ENCODE data around the gene ARHGEF16.

Gene ARHGEF16

DNA sequence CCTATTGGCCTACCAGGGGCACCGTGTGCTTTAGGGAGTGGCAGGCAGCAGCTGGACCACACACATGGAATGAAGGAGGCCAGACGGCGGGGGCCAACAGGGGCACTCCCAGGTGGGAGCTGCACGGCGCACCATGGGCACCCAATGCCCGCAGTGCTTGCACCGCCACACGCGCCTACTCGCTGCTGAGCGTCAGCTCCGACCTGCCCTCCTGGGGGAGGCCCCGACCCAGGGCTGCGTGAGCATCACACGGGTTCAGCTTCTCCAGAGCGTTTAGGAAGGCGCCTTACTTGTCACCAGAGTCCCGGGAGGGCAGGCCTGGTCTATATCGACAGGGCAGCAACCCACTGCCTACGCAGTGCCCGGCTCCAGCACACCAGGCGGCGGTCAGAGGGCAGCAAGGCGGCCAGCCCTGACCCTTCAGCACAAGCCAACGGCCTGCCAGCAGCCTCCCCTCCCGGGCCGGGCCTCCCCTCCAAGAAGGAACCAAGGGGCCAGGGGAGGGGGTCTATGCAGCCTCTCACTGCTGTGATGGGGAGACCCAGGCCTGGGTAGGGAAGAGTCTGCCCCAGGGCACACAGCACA lies 64.9 kb downstream of the ARHGEF16 start:
- Histone ChIP-seq H3K9me3 (ENCODE audit: control insufficient read depth in 5 of 5, low read length in 5 of 5) (no peaks in the 10 kb centered on the region), H3K9ac (ENCODE audit: low read length in 5 of 5) (no peak overlapping the region), H3K4me3 (ENCODE audit: low read depth in 1 of 5, low read length in 5 of 5) (no peak overlapping the region), H3K27me3 (ENCODE audit: control insufficient read depth in 5 of 5, insufficient read depth in 4 of 5, low read length in 5 of 5) (peaks cover 0 to 16% (median 3%) of the 10 kb centered on the region in 5 donors), H3K27ac (ENCODE audit: low read depth, low read length) (no peak overlapping the region), H3K36me3 (ENCODE audit: control insufficient read depth in 5 of 5, insufficient read depth in 5 of 5, low read length in 5 of 5) (peaks cover 0 to 16% (median 0%) of the 10 kb centered on the region in 5 donors), H3K4me1 (ENCODE audit: control insufficient read depth in 5 of 5, insufficient read depth in 5 of 5, low read length in 5 of 5) (peaks cover 0 to 3% (median 0%) of the 10 kb centered on the region in 5 donors)

DNA sequence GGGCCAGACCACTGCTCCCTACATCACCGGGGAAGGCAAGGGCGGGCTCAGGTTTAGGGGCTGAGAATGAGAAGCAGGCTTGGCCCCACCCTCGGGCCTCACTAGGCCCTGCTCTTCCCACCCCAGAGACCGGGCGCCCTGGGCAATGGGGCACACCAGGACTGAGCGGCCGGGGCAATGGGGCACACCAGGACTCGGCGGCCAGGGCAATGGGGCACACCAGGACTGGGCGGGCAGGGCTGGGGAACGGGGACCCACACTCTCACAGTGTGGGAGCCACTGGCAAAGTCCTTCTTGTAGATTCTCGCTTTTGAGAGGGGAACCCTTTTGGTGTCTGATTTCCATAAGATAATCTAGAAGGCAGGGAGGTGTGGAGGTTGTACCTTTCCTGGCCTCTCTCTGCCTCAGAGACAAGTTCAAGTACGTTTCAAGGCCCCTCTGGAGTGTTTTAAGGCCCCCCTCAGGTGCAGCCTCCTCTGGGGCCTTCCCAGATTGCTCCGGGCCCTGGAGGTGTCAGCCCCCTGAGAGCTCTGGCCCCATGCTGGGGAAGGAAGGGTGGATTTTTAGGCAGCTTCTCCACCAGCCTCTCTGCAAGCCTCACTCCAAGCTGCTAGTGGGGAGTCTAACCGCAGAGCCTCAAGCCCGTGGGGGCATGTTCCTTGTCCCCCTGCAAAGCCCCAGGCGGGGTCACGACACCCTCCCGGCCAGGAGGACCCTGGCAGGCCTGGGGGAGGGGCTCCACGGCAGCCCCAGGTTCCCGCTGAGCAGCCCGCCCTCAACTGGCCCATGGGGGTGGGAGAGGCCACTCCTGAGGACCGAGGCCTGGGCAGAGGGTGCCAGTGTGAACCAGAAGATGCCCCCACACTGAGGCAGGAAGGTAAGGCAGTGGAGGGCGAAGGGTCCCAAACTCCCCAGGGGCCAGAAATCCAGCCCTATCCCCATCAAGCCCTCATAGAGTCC lies 66.2 kb downstream of the ARHGEF16 start:
- H3K27ac ChIP-seq (ENCODE audit: low read depth, low read length): no peak overlapping the region
- H3K9me3 ChIP-seq (ENCODE audit: control insufficient read depth in 5 of 5, low read length in 5 of 5): no peaks in the 10 kb centered on the region
- H3K4me3 ChIP-seq (ENCODE audit: low read depth in 1 of 5, low read length in 5 of 5): no peak overlapping the region
- peaks cover 0 to 3% (median 0%) of the 10 kb centered on the region in 5 donors for H3K4me1 ChIP-seq (ENCODE audit: control insufficient read depth in 5 of 5, insufficient read depth in 5 of 5, low read length in 5 of 5)
- H3K36me3 ChIP-seq (ENCODE audit: control insufficient read depth in 5 of 5, insufficient read depth in 5 of 5, low read length in 5 of 5): peaks cover 0 to 16% (median 0%) of the 10 kb centered on the region in 5 donors
- peaks cover 2 to 13% (median 4%) of the 10 kb centered on the region in 5 donors for H3K27me3 ChIP-seq (ENCODE audit: control insufficient read depth in 5 of 5, insufficient read depth in 4 of 5, low read length in 5 of 5)
- H3K9ac ChIP-seq (ENCODE audit: low read length in 5 of 5): no peak overlapping the region

DNA sequence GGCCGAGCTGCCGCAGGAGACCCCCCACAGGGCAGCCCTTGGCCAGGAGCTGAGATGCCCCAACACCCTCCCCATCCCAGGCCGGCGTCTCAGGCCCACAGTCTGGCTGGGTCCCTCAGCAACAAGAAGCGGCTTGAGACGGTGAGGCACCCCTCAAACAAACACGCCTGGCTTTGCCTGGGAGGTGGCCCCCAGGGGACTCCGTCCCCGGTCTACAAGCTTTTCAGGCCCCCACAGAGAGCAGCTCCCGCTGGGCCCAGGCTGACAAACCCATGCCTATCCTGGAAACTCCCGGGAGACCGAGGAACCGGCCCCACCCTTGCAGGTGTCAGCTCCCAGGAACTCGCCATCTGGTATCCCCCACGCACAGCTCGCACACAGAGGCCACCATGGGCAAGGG lies 67.0 kb downstream of the ARHGEF16 start:
- H3K36me3 ChIP-seq (ENCODE audit: control insufficient read depth in 5 of 5, insufficient read depth in 5 of 5, low read length in 5 of 5): peaks cover 0 to 16% (median 0%) of the 10 kb centered on the region in 5 donors
- H3K4me3 ChIP-seq (ENCODE audit: low read depth in 1 of 5, low read length in 5 of 5): no peak overlapping the region
- peaks cover 0 to 3% (median 0%) of the 10 kb centered on the region in 5 donors for H3K4me1 ChIP-seq (ENCODE audit: control insufficient read depth in 5 of 5, insufficient read depth in 5 of 5, low read length in 5 of 5)
- no peak overlapping the region for H3K9ac ChIP-seq (ENCODE audit: low read length in 5 of 5)
- no peaks in the 10 kb centered on the region for H3K9me3 ChIP-seq (ENCODE audit: control insufficient read depth in 5 of 5, low read length in 5 of 5)
- peaks cover 3 to 13% (median 5%) of the 10 kb centered on the region in 5 donors for H3K27me3 ChIP-seq (ENCODE audit: control insufficient read depth in 5 of 5, insufficient read depth in 4 of 5, low read length in 5 of 5)
- H3K27ac ChIP-seq (ENCODE audit: low read depth, low read length): no peak overlapping the region

DNA sequence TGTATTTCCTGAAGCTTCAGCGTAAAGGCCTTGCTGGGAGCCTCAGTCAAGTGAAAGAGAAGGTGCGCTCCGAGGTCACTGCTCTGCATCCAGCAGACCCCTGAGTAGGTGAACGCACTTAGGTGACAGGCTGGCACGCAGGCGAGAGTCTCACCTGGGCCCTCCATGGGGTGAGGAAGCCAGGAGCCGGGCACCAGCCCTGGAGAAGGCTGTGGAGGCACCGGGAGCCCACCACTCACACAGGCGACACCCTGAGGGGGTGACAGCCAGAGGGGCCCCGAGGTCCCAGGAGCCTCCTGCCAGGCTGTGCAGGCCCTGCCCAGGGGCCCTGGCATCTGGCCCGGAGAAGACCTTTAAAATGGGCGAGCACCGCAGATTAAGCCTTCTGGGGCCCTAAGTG lies 67.6 kb downstream of the ARHGEF16 start:
- no peaks in the 10 kb centered on the region for H3K9me3 ChIP-seq (ENCODE audit: control insufficient read depth in 5 of 5, low read length in 5 of 5)
- H3K4me3 ChIP-seq (ENCODE audit: low read depth in 1 of 5, low read length in 5 of 5): no peak overlapping the region
- peaks cover 3 to 13% (median 5%) of the 10 kb centered on the region in 5 donors for H3K27me3 ChIP-seq (ENCODE audit: control insufficient read depth in 5 of 5, insufficient read depth in 4 of 5, low read length in 5 of 5)
- H3K27ac ChIP-seq (ENCODE audit: low read depth, low read length): no peak overlapping the region
- H3K9ac ChIP-seq (ENCODE audit: low read length in 5 of 5): no peak overlapping the region
- H3K4me1 ChIP-seq (ENCODE audit: control insufficient read depth in 5 of 5, insufficient read depth in 5 of 5, low read length in 5 of 5): peaks cover 0 to 3% (median 0%) of the 10 kb centered on the region in 5 donors
- H3K36me3 ChIP-seq (ENCODE audit: control insufficient read depth in 5 of 5, insufficient read depth in 5 of 5, low read length in 5 of 5): peaks cover 0 to 16% (median 0%) of the 10 kb centered on the region in 5 donors

DNA sequence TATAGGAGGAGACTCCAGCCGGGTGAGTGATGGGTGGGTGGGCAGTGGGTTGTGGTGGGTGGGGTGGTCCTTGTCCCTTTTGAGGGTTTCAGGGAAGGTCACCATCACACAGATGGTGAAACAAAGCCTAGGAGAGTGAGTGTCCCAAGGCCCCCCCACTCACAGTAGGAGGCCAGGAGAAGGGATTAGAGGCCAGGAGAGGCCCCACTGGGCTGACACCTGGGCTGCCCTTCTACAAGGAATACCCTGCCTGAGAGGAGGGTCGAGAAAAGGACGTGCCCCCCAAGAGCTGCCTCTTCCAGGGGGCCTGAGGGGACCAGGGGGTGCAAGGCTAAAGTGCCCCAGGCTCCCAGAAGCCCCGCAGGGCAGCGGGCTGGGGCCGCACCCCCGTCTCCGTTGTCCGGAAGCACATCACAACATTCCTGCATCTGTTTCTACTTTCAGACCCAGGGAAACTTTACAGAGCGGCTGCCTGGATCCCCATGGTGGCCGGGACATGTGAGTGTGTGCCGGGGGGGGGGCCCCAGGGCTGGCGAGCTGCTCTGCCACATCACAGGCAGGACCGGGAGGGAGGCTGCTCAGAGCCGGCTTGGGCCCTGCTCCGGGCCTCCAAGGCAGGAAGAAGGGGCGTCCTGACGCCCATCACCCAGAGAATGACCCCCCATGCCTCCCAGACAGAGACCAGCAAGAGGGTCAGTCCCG lies 68.2 kb downstream of the ARHGEF16 start:
- Histone ChIP-seq H3K9me3 (ENCODE audit: control insufficient read depth in 5 of 5, low read length in 5 of 5) (no peaks in the 10 kb centered on the region), H3K9ac (ENCODE audit: low read length in 5 of 5) (no peak overlapping the region), H3K36me3 (ENCODE audit: control insufficient read depth in 5 of 5, insufficient read depth in 5 of 5, low read length in 5 of 5) (peaks cover 0 to 16% (median 0%) of the 10 kb centered on the region in 5 donors), H3K4me3 (ENCODE audit: low read depth in 1 of 5, low read length in 5 of 5) (no peak overlapping the region), H3K4me1 (ENCODE audit: control insufficient read depth in 5 of 5, insufficient read depth in 5 of 5, low read length in 5 of 5) (peaks cover 0 to 3% (median 0%) of the 10 kb centered on the region in 5 donors), H3K27ac (ENCODE audit: low read depth, low read length) (no peak overlapping the region), H3K27me3 (ENCODE audit: control insufficient read depth in 5 of 5, insufficient read depth in 4 of 5, low read length in 5 of 5) (peaks cover 3 to 11% (median 5%) of the 10 kb centered on the region in 5 donors)

DNA sequence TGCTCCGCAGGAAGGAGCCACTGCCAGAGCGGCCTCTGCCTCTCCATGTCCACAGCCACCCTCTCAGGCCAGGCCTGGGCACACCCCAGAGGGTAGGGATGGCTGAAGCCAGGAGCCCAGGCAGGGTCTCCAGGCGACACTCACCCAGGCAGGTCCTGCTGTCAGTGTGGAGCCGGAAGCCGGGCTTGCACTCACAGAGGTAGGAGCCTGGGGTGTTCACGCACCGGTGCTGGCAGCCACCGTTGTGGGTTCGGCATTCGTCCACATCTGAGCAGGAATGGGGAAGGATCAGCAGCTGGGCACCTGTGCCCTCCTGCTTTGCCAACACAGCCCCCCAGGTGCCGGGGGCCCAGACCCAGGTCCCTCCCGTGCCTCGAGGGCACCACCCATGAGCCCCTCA lies 69.5 kb downstream of the ARHGEF16 start:
- Histone ChIP-seq H3K4me1 (ENCODE audit: control insufficient read depth in 5 of 5, insufficient read depth in 5 of 5, low read length in 5 of 5) (peaks cover 0 to 3% (median 0%) of the 10 kb centered on the region in 5 donors), H3K27me3 (ENCODE audit: control insufficient read depth in 5 of 5, insufficient read depth in 4 of 5, low read length in 5 of 5) (peaks cover 3 to 9% (median 5%) of the 10 kb centered on the region in 5 donors), H3K36me3 (ENCODE audit: control insufficient read depth in 5 of 5, insufficient read depth in 5 of 5, low read length in 5 of 5) (peaks cover 0 to 16% (median 0%) of the 10 kb centered on the region in 5 donors)

DNA sequence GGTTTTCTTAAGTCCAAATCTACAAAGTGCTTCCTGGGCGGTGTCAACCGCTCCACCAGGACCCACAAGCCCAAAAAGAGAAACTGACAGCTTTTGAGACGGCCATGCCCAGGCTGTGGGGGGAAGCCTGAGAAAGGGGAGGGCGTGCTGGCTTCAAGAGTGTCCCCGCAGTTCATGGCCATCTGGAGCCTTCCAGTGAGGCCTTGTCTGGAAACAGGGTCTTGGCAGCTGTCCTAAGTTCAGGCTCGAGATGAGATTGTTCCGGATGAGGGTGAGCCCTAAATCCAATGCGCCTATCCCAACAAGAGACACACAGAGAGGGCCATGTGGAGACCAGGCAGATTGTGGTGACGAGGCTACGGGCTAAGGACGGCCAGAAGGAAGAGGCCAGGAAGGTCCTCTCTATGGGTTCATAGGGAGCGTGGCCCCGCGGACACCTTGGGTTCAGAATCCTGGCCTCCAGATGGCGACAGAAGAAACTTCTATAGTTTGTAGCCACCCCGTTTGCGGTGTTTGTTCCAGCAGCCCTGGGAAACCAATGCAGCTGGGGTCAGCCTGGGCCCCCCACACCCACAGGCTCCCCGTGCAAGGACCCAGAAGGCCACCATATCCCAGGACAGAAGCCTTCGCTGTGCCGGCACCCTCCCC lies 70.2 kb downstream of the ARHGEF16 start:
- Histone ChIP-seq H3K27ac (ENCODE audit: low read depth, low read length) (no peak overlapping the region), H3K4me3 (ENCODE audit: low read depth in 1 of 5, low read length in 5 of 5) (no peak overlapping the region), H3K4me1 (ENCODE audit: control insufficient read depth in 5 of 5, insufficient read depth in 5 of 5, low read length in 5 of 5) (peaks cover 0 to 10% (median 5%) of the 10 kb centered on the region in 5 donors), H3K9ac (ENCODE audit: low read length in 5 of 5) (no peak overlapping the region), H3K9me3 (ENCODE audit: control insufficient read depth in 5 of 5, low read length in 5 of 5) (no peaks in the 10 kb centered on the region), H3K36me3 (ENCODE audit: control insufficient read depth in 5 of 5, insufficient read depth in 5 of 5, low read length in 5 of 5) (peaks cover 0 to 13% (median 0%) of the 10 kb centered on the region in 5 donors), H3K27me3 (ENCODE audit: control insufficient read depth in 5 of 5, insufficient read depth in 4 of 5, low read length in 5 of 5) (peaks cover 3 to 12% (median 8%) of the 10 kb centered on the region in 5 donors)

More for the DNA sequence above, 69.5 kb downstream of the ARHGEF16 start:
- Histone ChIP-seq H3K27ac (ENCODE audit: low read depth, low read length) (no peak overlapping the region), H3K4me3 (ENCODE audit: low read depth in 1 of 5, low read length in 5 of 5) (no peak overlapping the region), H3K9me3 (ENCODE audit: control insufficient read depth in 5 of 5, low read length in 5 of 5) (no peaks in the 10 kb centered on the region), H3K9ac (ENCODE audit: low read length in 5 of 5) (no peak overlapping the region)

DNA sequence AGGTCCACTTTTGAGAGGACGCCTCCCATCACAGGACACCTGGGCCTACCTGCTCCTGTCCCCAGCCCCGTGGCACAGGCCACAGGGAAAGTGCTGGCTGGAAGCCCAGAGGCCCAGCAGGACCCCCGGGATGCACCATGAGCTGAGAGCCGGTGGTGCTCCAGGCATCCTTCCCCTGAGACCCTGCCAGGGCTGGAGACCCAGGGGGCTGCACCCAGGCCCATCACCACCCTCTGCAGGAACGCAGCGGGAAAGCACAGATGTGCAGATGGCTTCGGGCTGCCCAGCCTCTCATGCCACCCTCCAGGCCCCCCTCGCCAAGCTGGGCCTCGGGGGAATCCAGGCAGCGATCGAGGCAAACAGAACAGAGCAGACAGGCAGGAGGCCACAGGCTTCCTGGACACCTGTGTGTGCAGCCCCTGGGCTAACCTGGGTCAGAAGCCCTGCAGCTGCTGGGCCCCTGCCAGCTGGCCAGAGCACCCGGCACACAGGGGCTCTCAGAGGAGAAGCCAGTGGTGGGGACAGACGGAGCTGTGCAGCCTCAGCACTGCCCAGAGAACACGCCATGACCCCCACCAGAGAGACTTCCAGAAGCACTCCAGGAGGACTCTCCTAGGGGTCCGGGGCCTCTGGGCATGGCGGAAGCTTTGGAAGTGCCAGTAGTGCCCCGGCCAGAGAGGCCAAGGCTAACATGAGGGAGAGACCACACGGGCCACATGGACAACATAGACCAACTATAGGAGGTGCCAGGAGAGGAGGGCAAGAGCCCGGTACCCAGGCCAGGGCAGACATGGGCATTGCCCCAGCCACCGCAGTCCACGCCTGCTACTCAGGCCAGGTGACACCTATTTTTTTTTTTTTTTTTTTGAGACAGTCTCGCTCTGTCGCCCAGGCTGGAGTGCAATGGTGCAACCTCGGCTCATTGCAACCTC lies 71.4 kb downstream of the ARHGEF16 start:
- Histone ChIP-seq H3K27me3 (ENCODE audit: control insufficient read depth in 5 of 5, insufficient read depth in 4 of 5, low read length in 5 of 5) (peaks cover 3 to 22% (median 16%) of the 10 kb centered on the region in 5 donors), H3K9ac (ENCODE audit: low read length in 5 of 5) (no peak overlapping the region), H3K36me3 (ENCODE audit: control insufficient read depth in 5 of 5, insufficient read depth in 5 of 5, low read length in 5 of 5) (peaks cover 0 to 8% (median 0%) of the 10 kb centered on the region in 5 donors), H3K27ac (ENCODE audit: low read depth, low read length) (no peak overlapping the region), H3K9me3 (ENCODE audit: control insufficient read depth in 5 of 5, low read length in 5 of 5) (no peaks in the 10 kb centered on the region), H3K4me3 (ENCODE audit: low read depth in 1 of 5, low read length in 5 of 5) (no peak overlapping the region), H3K4me1 (ENCODE audit: control insufficient read depth in 5 of 5, insufficient read depth in 5 of 5, low read length in 5 of 5) (peaks cover 0 to 21% (median 16%) of the 10 kb centered on the region in 5 donors)

Data from subcutaneous abdominal adipose tissue (tissue), 5 donors.